Right atrium auricular region (tissue), 2 donors: ENCODE measurements around the gene ANKRD18A. TPM values are rescaled to one million over a fixed set of nuclear protein-coding genes. Genes with fewer than 3 reads are reported as not detected.
A peak's percentile ranks its signal among the peaks of the same experiment; 100 is the strongest.
"Not testable (repeated sequence)": the region's sequence is repeated elsewhere in the genome, so short reads cannot be mapped to it uniquely, and the experiment has no call there.

Source experiments
- DNase-seq: peaks from one replicate; pipeline ENCODE4 v3.0.0-alpha.2; 2019; ENCODE audit warnings: low spot score
- H3K27ac ChIP-seq, 2 donors: fragments of 200-600 bp; sonication (generic); 1 replicate in 1 of 2; 2 replicates in 1 of 2; pipeline ENCODE4 v1.5.1; 2016 to 2019
- H3K27me3 ChIP-seq, 2 donors: fragments of 200-600 bp; sonication (generic); one replicate each; pipeline versions ENCODE4 v1.5.1 to v1.6.0; 2017 to 2019
- H3K36me3 ChIP-seq: fragments of 200-600 bp; sonication (generic); one replicate; pipeline ENCODE4 v1.5.1; 2016
- H3K4me1 ChIP-seq, 2 donors: fragments of 200-600 bp; sonication (generic); one replicate each; pipeline versions ENCODE4 v1.5.1 to v1.6.0; 2017 to 2019
- H3K4me3 ChIP-seq, 2 donors: fragments of 200-600 bp; sonication (generic); 1 replicate in 1 of 2; 2 replicates in 1 of 2; pipeline ENCODE4 v1.5.1; 2017 to 2019; ENCODE audit warnings: mild to moderate bottlenecking in 1 of 2, moderate library complexity in 1 of 2
- H3K9me3 ChIP-seq, 2 donors: fragments of 200-600 bp; sonication (generic); one replicate each; pipeline ENCODE4 v1.5.1; 2019
- total RNA-seq, 2 donors: library from RNA; depleted of rRNA; stranded (reverse); fragments of >200 nt; gene quantifications; one replicate each; pipeline ENCODE4 v1.1.0, GENCODE V29; 2016
- TF ChIP-seq, protein P1 (sequence below), 2 donors: fragments of 200-600 bp; sonication (generic); IDR thresholded peaks; one replicate each; pipeline ENCODE4 v1.5.1; 2019; ENCODE audit warnings: antibody characterized with exemption in 2 of 2

Gene ANKRD18A
- total RNA-seq, 2 donors from 2014 or later, result 1.3 to 2.2 TPM

DNA sequence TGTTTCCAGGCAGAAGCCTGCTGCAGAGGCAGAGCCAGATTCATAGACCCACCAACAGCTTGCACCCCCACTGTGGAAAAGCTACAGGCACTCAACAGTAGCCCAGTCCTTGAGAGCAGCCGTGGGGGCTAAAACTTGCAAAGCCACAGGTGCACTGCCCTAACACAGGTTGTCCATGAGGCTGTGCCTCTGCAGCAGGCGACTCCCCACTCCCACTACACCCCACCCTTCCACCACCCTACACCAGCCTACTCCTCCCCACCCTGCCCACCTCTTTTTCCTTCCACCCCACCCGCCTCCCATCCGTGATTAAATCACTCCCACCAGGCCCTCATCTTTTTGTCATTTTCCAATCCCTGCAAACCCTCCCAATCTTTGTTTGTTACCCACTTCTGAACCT, 55.2 kb downstream of the ANKRD18A start:
- H3K4me3 ChIP-seq, DNase-seq, H3K27me3 ChIP-seq, H3K36me3 ChIP-seq, H3K27ac ChIP-seq, H3K9me3 ChIP-seq, H3K4me1 ChIP-seq: not testable (repeated sequence)

DNA sequence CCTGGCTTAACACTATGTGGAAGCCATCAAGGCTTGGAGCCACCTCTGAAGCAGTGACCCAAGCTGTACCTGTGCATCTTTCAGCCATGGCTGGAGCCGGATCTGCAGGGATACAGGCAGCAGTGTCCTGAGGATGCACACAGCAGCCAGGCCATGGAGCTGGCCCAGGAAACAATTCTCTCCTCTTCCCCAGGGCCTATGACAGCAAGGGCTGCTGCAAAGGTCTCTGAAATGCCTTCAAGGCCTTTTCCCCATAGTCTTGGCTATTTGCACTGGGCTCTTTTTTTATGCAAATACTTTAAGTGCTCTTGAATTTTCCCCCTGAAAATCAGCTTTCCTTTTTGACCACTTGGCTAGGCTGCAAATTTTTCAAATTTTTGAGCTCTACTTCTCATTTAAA, 56.5 kb downstream of the ANKRD18A start:
- H3K4me3 ChIP-seq, DNase-seq, H3K27ac ChIP-seq, H3K36me3 ChIP-seq, H3K9me3 ChIP-seq, H3K4me1 ChIP-seq, H3K27me3 ChIP-seq: not testable (repeated sequence)

GRCh38 chr9:38561134-38561533, 59.3 kb downstream of the ANKRD18A start:
- DNase-seq, H3K36me3 ChIP-seq, H3K9me3 ChIP-seq, H3K4me3 ChIP-seq, H3K27ac ChIP-seq, H3K4me1 ChIP-seq, H3K27me3 ChIP-seq: not testable (repeated sequence)

GRCh38 chr9:38559172-38559571, 61.2 kb downstream of the ANKRD18A start:
- DNase-seq, H3K4me3 ChIP-seq, H3K4me1 ChIP-seq, H3K36me3 ChIP-seq, H3K27me3 ChIP-seq, H3K27ac ChIP-seq, H3K9me3 ChIP-seq: not testable (repeated sequence)

DNA sequence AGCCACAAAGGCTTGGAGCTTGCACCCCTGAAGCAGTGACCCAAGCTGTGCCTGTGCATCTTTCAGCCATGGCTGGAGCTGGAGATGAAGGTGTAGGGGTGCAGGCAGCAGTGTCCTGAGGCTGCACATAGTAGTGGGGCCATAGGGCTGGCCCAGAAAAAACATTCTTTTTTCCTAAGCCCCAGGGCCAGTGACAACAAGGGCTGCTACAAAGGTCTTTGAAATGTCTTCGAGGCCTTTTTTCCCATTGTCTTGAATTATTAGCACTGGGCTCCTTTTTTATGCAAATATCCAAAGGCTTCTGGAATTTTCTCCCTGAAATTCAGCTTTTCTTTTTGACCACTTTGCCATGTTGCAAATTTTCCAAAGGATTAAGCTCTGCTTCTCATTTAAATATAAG, 62.6 kb downstream of the ANKRD18A start:
- not testable (repeated sequence) for H3K4me3 ChIP-seq, DNase-seq, H3K27me3 ChIP-seq, H3K4me1 ChIP-seq, H3K36me3 ChIP-seq, H3K9me3 ChIP-seq, H3K27ac ChIP-seq

- not testable (repeated sequence) for DNase-seq, H3K4me1 ChIP-seq, H3K36me3 ChIP-seq, H3K27ac ChIP-seq, H3K4me3 ChIP-seq, H3K27me3 ChIP-seq, H3K9me3 ChIP-seq
Measured at GRCh38 chr9:38554966-38555365, 65.4 kb downstream of the ANKRD18A start.

GRCh38 chr9:38553019-38553418, 67.4 kb downstream of the ANKRD18A start:
- H3K27me3 ChIP-seq, DNase-seq, H3K4me1 ChIP-seq, H3K9me3 ChIP-seq, H3K4me3 ChIP-seq, H3K27ac ChIP-seq, H3K36me3 ChIP-seq: not testable (repeated sequence)

DNA sequence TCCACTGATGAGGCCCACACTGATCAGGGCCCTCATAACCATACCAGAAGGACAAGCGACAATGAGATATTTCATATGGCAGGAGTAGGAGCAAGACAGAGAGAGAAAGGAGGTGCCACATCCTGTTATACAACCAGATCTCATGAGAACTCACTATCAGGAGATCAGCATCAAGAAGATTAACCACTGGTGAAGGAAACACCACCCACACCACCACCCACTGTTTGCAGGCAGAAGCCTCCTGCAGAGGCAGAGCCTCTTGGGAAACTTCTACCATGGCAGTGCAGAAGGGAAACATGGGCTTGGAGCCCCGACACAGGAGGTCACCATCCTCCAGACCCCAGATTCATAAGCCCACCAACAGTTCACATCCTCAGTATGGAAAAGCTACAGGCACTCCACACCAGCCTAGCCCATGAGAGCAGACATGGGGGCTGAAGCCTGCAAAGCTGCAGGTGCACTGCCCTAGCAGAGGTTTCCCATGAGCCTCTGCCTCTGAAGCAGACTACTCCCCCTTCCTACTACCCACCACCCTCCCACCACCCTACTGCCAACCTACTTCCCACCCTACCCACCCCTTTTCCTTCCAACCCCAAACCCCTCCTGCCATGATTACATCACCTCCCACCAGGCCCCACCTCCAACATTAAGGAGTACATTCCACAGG, 73.8 kb downstream of the ANKRD18A start:
- H3K4me3 ChIP-seq, DNase-seq, H3K9me3 ChIP-seq, H3K4me1 ChIP-seq, H3K27me3 ChIP-seq, H3K36me3 ChIP-seq, H3K27ac ChIP-seq: not testable (repeated sequence)

- DNase-seq, result peak; percentile 67
Measured at GRCh38 chr9:38540535-38540934, 79.9 kb downstream of the ANKRD18A start.

GRCh38 chr9:38529317-38529716, 91.1 kb downstream of the ANKRD18A start:
- no peaks in the 10 kb centered on the region for H3K36me3 ChIP-seq
- H3K27ac ChIP-seq, result no peak overlapping the region
- TF ChIP-seq, protein P1, sequence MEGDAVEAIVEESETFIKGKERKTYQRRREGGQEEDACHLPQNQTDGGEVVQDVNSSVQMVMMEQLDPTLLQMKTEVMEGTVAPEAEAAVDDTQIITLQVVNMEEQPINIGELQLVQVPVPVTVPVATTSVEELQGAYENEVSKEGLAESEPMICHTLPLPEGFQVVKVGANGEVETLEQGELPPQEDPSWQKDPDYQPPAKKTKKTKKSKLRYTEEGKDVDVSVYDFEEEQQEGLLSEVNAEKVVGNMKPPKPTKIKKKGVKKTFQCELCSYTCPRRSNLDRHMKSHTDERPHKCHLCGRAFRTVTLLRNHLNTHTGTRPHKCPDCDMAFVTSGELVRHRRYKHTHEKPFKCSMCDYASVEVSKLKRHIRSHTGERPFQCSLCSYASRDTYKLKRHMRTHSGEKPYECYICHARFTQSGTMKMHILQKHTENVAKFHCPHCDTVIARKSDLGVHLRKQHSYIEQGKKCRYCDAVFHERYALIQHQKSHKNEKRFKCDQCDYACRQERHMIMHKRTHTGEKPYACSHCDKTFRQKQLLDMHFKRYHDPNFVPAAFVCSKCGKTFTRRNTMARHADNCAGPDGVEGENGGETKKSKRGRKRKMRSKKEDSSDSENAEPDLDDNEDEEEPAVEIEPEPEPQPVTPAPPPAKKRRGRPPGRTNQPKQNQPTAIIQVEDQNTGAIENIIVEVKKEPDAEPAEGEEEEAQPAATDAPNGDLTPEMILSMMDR (IDR thresholded peaks at IDR 0.05), result no peak
- no peaks in the 10 kb centered on the region for H3K27me3 ChIP-seq
- H3K4me3 ChIP-seq, result no peak overlapping the region
- no peak for DNase-seq
- no peaks in the 10 kb centered on the region for H3K9me3 ChIP-seq
- no peaks in the 10 kb centered on the region for H3K4me1 ChIP-seq

More at GRCh38 chr9:38540535-38540934, 79.9 kb downstream of the ANKRD18A start:
- H3K4me3 ChIP-seq, H3K36me3 ChIP-seq, H3K27me3 ChIP-seq, H3K4me1 ChIP-seq, H3K9me3 ChIP-seq: not testable (repeated sequence)
- peak overlapping the region in 1 of 2 donors; percentile 40 for H3K27ac ChIP-seq

DNA sequence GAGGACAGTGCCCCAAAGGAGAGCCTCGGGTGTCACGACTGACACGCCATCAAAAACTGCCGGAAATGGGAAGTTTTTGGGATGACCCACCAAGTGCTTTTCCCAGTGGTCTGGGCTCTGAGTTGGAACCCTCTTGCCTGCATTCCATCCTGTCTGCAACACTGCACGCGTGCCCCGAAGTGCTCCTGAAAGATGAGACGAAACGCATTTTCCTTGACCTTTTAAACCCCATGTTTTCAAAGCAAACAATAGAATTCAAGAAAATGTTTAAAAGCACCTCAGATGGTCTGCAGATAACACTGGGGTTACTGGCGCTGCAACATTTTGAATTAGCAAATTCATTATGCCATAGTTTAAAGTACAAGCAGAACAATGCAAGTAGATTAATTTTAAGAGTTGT, 92.9 kb downstream of the ANKRD18A start:
- TF ChIP-seq, protein P1 (IDR thresholded peaks at IDR 0.05), result no peak
- Histone ChIP-seq H3K36me3 (no peaks in the 10 kb centered on the region), H3K9me3 (no peaks in the 10 kb centered on the region), H3K27me3 (no peaks in the 10 kb centered on the region), H3K4me1 (no peaks in the 10 kb centered on the region), H3K27ac (no peak overlapping the region), H3K4me3 (no peak overlapping the region)
- DNase-seq, result no peak
